GM23248 (cell line): Measurements from ENCODE around the gene ZFAND3. TPM values are rescaled to one million over a fixed set of nuclear protein-coding genes. Genes with fewer than 3 reads are reported as not detected.

Source experiments
- DNase-seq: peaks from one replicate; pipeline ENCODE4 v3.0.0-alpha.2; 2015
- H2AFZ ChIP-seq: fragments of 200-600 bp; sonication (generic); 2 replicates; pipeline ENCODE4 v1.6.1; 2016; ENCODE audit warnings: antibody characterized with exemption
- H3F3A ChIP-seq: fragments of 200-600 bp; sonication (generic); 2 replicates; pipeline ENCODE4 v1.6.1; 2016; ENCODE audit warnings: mild to moderate bottlenecking, antibody characterized with exemption, mixed run types; ENCODE audit not compliant: insufficient read depth
- H3K27ac ChIP-seq: fragments of 200-600 bp; sonication (generic); 2 replicates; pipeline ENCODE4 v1.5.1; 2016; ENCODE audit warnings: mild to moderate bottlenecking
- H3K27me3 ChIP-seq: fragments of 200-600 bp; sonication (generic); replicated peaks from 2 replicates; pipeline ENCODE4 v1.6.1; 2016; ENCODE audit warnings: mild to moderate bottlenecking; ENCODE audit not compliant: insufficient read depth
- H3K36me3 ChIP-seq: fragments of 200-600 bp; sonication (generic); 2 replicates; pipeline ENCODE4 v1.6.1; 2016; ENCODE audit warnings: low read depth, mild to moderate bottlenecking
- H3K4me1 ChIP-seq: fragments of 200-600 bp; sonication (generic); 2 replicates; pipeline ENCODE4 v1.6.1; 2016; ENCODE audit warnings: mild to moderate bottlenecking; ENCODE audit not compliant: insufficient read depth
- H3K4me2 ChIP-seq: fragments of 200-600 bp; sonication (generic); one replicate; pipeline ENCODE4 v1.6.1; 2016; ENCODE audit warnings: mild to moderate bottlenecking; ENCODE audit not compliant: unreplicated experiment
- H3K4me3 ChIP-seq: fragments of 200-600 bp; sonication (generic); 2 replicates; pipeline ENCODE4 v1.5.1; 2016; ENCODE audit warnings: mild to moderate bottlenecking
- H3K79me2 ChIP-seq: fragments of 200-600 bp; sonication (generic); 2 replicates; pipeline ENCODE4 v1.6.1; 2016; ENCODE audit warnings: mild to moderate bottlenecking; ENCODE audit not compliant: insufficient read depth
- H3K9ac ChIP-seq: fragments of 200-600 bp; sonication (generic); 2 replicates; pipeline ENCODE4 v1.6.1; 2016; ENCODE audit warnings: mild to moderate bottlenecking
- H3K9me2 ChIP-seq: fragments of 200-600 bp; sonication (generic); 2 replicates; pipeline ENCODE4 v1.6.1; 2016; ENCODE audit warnings: mixed run types, mild to moderate bottlenecking, moderate library complexity; ENCODE audit not compliant: insufficient read depth
- H3K9me3 ChIP-seq: fragments of 200-600 bp; sonication (generic); one replicate; pipeline ENCODE4 v1.6.1; 2017; ENCODE audit warnings: low read depth
- H4K20me1 ChIP-seq: fragments of 200-600 bp; sonication (generic); 2 replicates; pipeline ENCODE4 v1.6.0; 2016; ENCODE audit not compliant: insufficient read depth
- EZH2 ChIP-seq: fragments of 200-600 bp; sonication (generic); IDR thresholded peaks from 2 replicates; pipeline ENCODE4 v1.6.1; 2018; ENCODE audit warnings: antibody characterized with exemption, mild to moderate bottlenecking; ENCODE audit not compliant: insufficient read depth, poor library complexity, severe bottlenecking
- EZH2phosphoT487 ChIP-seq: fragments of 200-600 bp; sonication (generic); IDR thresholded peaks from 2 replicates; pipeline ENCODE4 v1.6.1; 2018; ENCODE audit warnings: antibody characterized with exemption, moderate library complexity, mild to moderate bottlenecking, low read depth; ENCODE audit not compliant: insufficient read depth
- WGBS, 2 experiments: methylation state at CpG; one replicate each; pipeline ENCODE4 v1.1.6; 2015 to 2017; ENCODE audit warnings: low lambda C conversion rate in 2 of 2, low coverage in 1 of 2; ENCODE audit errors: missing lambda C conversion rate in 2 of 2; 5-methylcytosine and 5-hydroxymethylcytosine counted together
- in situ Hi-C: fragments of 300-500 bp; cut with MboI; formaldehyde crosslinking; loops from 2 replicates; pipeline ENCODE4 v1.15.0; 2020
- polyA plus RNA-seq: library from polyadenylated mRNA; unstranded; fragments of >200 nt; fragmentation: Nextera tagmentation; extraction: Ambion mirVana; gene quantifications from 2 replicates; pipeline ENCODE4 v1.2.1, GENCODE V29; 2016
- total RNA-seq: library from RNA; depleted of rRNA; stranded (reverse); fragments of >200 nt; shearing (Covaris generic); gene quantifications from 2 replicates; pipeline ENCODE4 v1.2.3, GENCODE V29; 2014

Gene ZFAND3
- total and polyA plus RNA-seq, 2 experiments from 2014 or later, result 27.5 to 40.0 TPM

- no peaks in the 10 kb centered on the region for H3K9me3 ChIP-seq
- no peak overlapping the region for H3K4me3 ChIP-seq
- TF ChIP-seq EZH2 (no peak), EZH2phosphoT487 (no peak)
- in situ Hi-C loops, result no loop called here
- peaks cover 24% of the 10 kb centered on the region for H3K4me1 ChIP-seq
- no peak overlapping the region for H3K27ac ChIP-seq
- H3F3A ChIP-seq, result peaks cover 9% of the 10 kb centered on the region; the same call in 1 of the 2 replicates
- H3K27me3 ChIP-seq, result no peaks in the 10 kb centered on the region
- DNase-seq, result no peak
- H3K79me2 ChIP-seq, result peaks cover 100% of the 10 kb centered on the region
- no peak overlapping the region for H2AFZ ChIP-seq
- H3K9me2 ChIP-seq, result no peaks in the 10 kb centered on the region
- peaks cover 36% of the 10 kb centered on the region for H4K20me1 ChIP-seq
- no peak overlapping the region for H3K9ac ChIP-seq
- H3K4me2 ChIP-seq, result no peak overlapping the region
- 88% methylated on average over 5 of the region's 5 CpGs for WGBS, 2 experiments
- H3K36me3 ChIP-seq, result no peaks in the 10 kb centered on the region; the same call in none of the 2 replicates
These were observed 75.1 kb downstream of the ZFAND3 start for GRCh38 chr6:37894585-37894984.

GRCh38 chr6:37897321-37897720 lies 77.8 kb downstream of the ZFAND3 start:
- Histone ChIP-seq H3K27me3 (no peaks in the 10 kb centered on the region), H3K4me2 (no peak overlapping the region), H3F3A (peaks cover 5% of the 10 kb centered on the region; the same call in 1 of the 2 replicates), H2AFZ (no peak overlapping the region), H3K9ac (no peak overlapping the region), H3K4me3 (no peak overlapping the region), H3K9me2 (no peaks in the 10 kb centered on the region), H4K20me1 (peaks cover 54% of the 10 kb centered on the region), H3K36me3 (no peaks in the 10 kb centered on the region; the same call in none of the 2 replicates), H3K4me1 (peaks cover 14% of the 10 kb centered on the region), H3K9me3 (no peaks in the 10 kb centered on the region), H3K79me2 (peaks cover 100% of the 10 kb centered on the region), H3K27ac (no peak overlapping the region)
- no peak for DNase-seq
- TF ChIP-seq EZH2phosphoT487 (no peak), EZH2 (no peak)
- 87% methylated on average over 5 of the region's 5 CpGs for WGBS, 2 experiments
- in situ Hi-C loops, result no loop called here

DNA sequence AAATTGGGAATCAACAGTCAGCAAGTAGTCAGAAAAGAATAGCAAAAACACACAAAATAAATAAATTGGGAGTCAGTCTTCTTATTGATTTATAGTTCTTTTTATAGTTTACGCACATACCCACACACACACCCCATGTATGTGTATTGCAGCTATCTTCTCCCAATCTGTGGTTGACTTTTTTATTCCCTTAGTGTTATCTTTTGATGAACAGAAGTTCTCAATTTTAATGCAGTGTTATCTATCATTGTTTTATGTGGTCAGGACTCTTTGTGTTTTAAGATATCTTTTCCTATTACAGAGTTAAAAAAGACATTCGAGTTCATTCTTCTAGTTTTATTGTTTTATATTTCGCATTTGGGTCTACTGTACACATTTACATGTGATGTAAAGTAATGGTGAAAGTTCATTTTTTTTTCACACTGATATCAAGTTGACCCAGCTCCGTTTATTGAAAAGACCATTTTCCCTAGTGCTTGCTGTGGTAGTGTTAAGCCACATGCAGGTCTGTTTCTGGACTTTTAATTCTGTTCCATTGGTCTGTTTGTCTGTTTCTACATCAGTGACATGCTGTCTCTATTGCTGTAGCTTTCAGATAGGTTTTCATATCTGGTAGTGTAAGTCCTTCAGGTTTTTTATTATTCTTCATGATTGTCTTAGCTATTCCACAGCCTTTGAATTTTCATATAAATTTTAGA lies 78.4 kb downstream of the ZFAND3 start:
- in situ Hi-C loops, result no loop called here
- WGBS, 2 experiments, result 87 to 89% methylated on average over 4 of the region's 4 CpGs
- H3K36me3 ChIP-seq, result no peaks in the 10 kb centered on the region; the same call in none of the 2 replicates
- no peak overlapping the region for H3K27ac ChIP-seq
- no peak overlapping the region for H3K4me3 ChIP-seq
- peaks cover 100% of the 10 kb centered on the region for H3K79me2 ChIP-seq
- TF ChIP-seq EZH2phosphoT487 (no peak), EZH2 (no peak)
- H4K20me1 ChIP-seq, result peaks cover 54% of the 10 kb centered on the region
- H3K9ac ChIP-seq, result no peak overlapping the region
- no peaks in the 10 kb centered on the region for H3K9me2 ChIP-seq
- H3K9me3 ChIP-seq, result no peaks in the 10 kb centered on the region
- H3K4me1 ChIP-seq, result peaks cover 14% of the 10 kb centered on the region
- H3K4me2 ChIP-seq, result no peak overlapping the region
- H2AFZ ChIP-seq, result no peak overlapping the region
- peaks cover 5% of the 10 kb centered on the region; the same call in 1 of the 2 replicates for H3F3A ChIP-seq
- no peak for DNase-seq
- no peaks in the 10 kb centered on the region for H3K27me3 ChIP-seq

GRCh38 chr6:37903351-37904340 lies 84.1 kb downstream of the ZFAND3 start:
- WGBS, 2 experiments, result 87 to 91% methylated on average over 9 of the region's 9 CpGs
- no peaks in the 10 kb centered on the region for H3K36me3 ChIP-seq
- H3K4me2 ChIP-seq, result no peak overlapping the region
- H3K4me1 ChIP-seq, result peaks cover 11% of the 10 kb centered on the region; the same call in 1 of the 2 replicates
- in situ Hi-C loops, result no loop called here
- no peaks in the 10 kb centered on the region for H3K9me2 ChIP-seq
- peaks cover 53% of the 10 kb centered on the region; the same call in 1 of the 2 replicates for H4K20me1 ChIP-seq
- H3K9me3 ChIP-seq, result no peaks in the 10 kb centered on the region
- H3K27me3 ChIP-seq, result no peaks in the 10 kb centered on the region
- no peak overlapping the region for H2AFZ ChIP-seq
- H3K9ac ChIP-seq, result no peak overlapping the region
- no peak for DNase-seq
- H3K27ac ChIP-seq, result no peak overlapping the region
- H3K79me2 ChIP-seq, result peaks cover 100% of the 10 kb centered on the region
- TF ChIP-seq EZH2phosphoT487, result no peak
- TF ChIP-seq EZH2, result no peak
- no peak overlapping the region for H3K4me3 ChIP-seq
- peaks cover 10% of the 10 kb centered on the region; the same call in 1 of the 2 replicates for H3F3A ChIP-seq
